DMS 273 treated with DMSO at 0.1 percent for 48 hours (cell line): Measurements from ENCODE around the gene KRTAP26-1.

Source experiments
- DNase-seq: peaks from one replicate; lab custom pipeline; 2025; lab: John Stamatoyannopoulos, UW

KRTAP26-1 gene

GRCh38 chr21:30271156-30271555 lies 49.0 kb downstream of the KRTAP26-1 start:
- DNase-seq: no peak

GRCh38 chr21:30269803-30270530 lies 50.1 kb downstream of the KRTAP26-1 start:
- DNase-seq: no peak
